H1 (cell line): ENCODE data around the gene SCN2A. TPM values are rescaled to one million over a fixed set of nuclear protein-coding genes. Genes with fewer than 3 reads are reported as not detected.

ENCODE experiments used
- CTCF ChIA-PET: fragments of 300-600 bp; sonication (Branson Sonifier 250); formaldehyde crosslinking; loops from one replicate; lab custom pipeline; 2021; ENCODE audit not compliant: partially characterized antibody; lab: Charles Lee
- POLR2A ChIA-PET: fragments of 300-600 bp; sonication (Branson Sonifier 250); formaldehyde crosslinking; loops from one replicate; lab custom pipeline; 2021; ENCODE audit warnings: inconsistent platforms; ENCODE audit not compliant: partially characterized antibody; lab: Charles Lee
- DNase-seq, 2 experiments: peaks; one replicate each; pipeline versions ENCODE4 v3.0.0 to v3.0.0-alpha.2; 2010 to 2022; ENCODE audit warnings: low spot score in 2 of 2, low read depth in 1 of 2, mixed read lengths in 1 of 2
- FAIRE-seq: peaks from 2 replicates; lab custom pipeline; 2011; peaks lifted over from hg19 to GRCh38; lab: Jason Lieb, UNC
- H2AFZ ChIP-seq: 2 replicates; pipeline ENCODE4 v1.8.1; 2012; ENCODE audit warnings: low read length, inconsistent platforms
- H2AK5ac ChIP-seq: 2 replicates; pipeline ENCODE4 v1.6.1; 2013; ENCODE audit warnings: low read depth, low read length
- H2BK120ac ChIP-seq: replicated peaks from 2 replicates; pipeline ENCODE3; 2013; ENCODE audit warnings: low read depth, low read length, inconsistent platforms
- H2BK12ac ChIP-seq: 2 replicates; pipeline ENCODE4 v1.6.1; 2013; ENCODE audit warnings: low read depth, low read length
- H2BK15ac ChIP-seq: 2 replicates; pipeline ENCODE4 v1.6.1; 2013; ENCODE audit warnings: low read length
- H2BK20ac ChIP-seq: 2 replicates; pipeline ENCODE4 v1.6.1; 2013; ENCODE audit warnings: low read length
- H2BK5ac ChIP-seq: 2 replicates; pipeline ENCODE4 v1.6.1; 2013; ENCODE audit warnings: low read depth, low read length
- H3K14ac ChIP-seq: 2 replicates; pipeline ENCODE4 v1.6.1; 2013; ENCODE audit warnings: inconsistent platforms; ENCODE audit not compliant: insufficient read length
- H3K18ac ChIP-seq: 2 replicates; pipeline ENCODE4 v1.6.1; 2013; ENCODE audit warnings: low read length; ENCODE audit errors: extremely low read depth
- H3K23ac ChIP-seq: 2 replicates; pipeline ENCODE4 v1.6.1; 2013; ENCODE audit warnings: inconsistent platforms; ENCODE audit not compliant: insufficient read length
- H3K23me2 ChIP-seq: 2 replicates; pipeline ENCODE4 v1.6.1; 2013; ENCODE audit warnings: low read depth, low read length
- H3K27ac ChIP-seq: 2 replicates; pipeline ENCODE4 v1.6.1; 2011; ENCODE audit warnings: low read depth, low read length, inconsistent platforms
- H3K27me3 ChIP-seq, 4 experiments: replicated peaks in 1 of 4; 1 replicate in 1 of 4; 2 replicates in 3 of 4; pipeline versions ENCODE4 v1.6.1 to v1.8.1; 2011 to 2013; ENCODE audit warnings: low read length in 3 of 4, mild to moderate bottlenecking in 3 of 4, inconsistent platforms in 2 of 4, mixed read lengths in 2 of 4, moderate library complexity in 1 of 4; ENCODE audit not compliant: control insufficient read depth in 3 of 4, insufficient read depth in 3 of 4; ENCODE audit errors: extremely low read depth in 1 of 4
- H3K36me3 ChIP-seq, 4 experiments: 2 replicates each; pipeline versions ENCODE4 v1.6.1 to v1.8.1; 2011 to 2013; ENCODE audit warnings: mild to moderate bottlenecking in 4 of 4, low read length in 3 of 4, moderate library complexity in 2 of 4, control low read depth in 1 of 4, inconsistent platforms in 1 of 4; ENCODE audit not compliant: insufficient read depth in 4 of 4, control insufficient read depth in 2 of 4
- H3K4ac ChIP-seq: replicated peaks from 2 replicates; pipeline ENCODE3; 2013; ENCODE audit warnings: low read length, low read depth, mixed read lengths, inconsistent platforms; ENCODE audit not compliant: insufficient read length
- H3K4me1 ChIP-seq, 4 experiments: replicated peaks in 1 of 4; 1 replicate in 1 of 4; 2 replicates in 3 of 4; pipeline versions ENCODE4 v1.6.1 to v1.8.1; 2011 to 2013; ENCODE audit warnings: low read length in 3 of 4, inconsistent platforms in 2 of 4, mixed read lengths in 1 of 4; ENCODE audit not compliant: insufficient read depth in 4 of 4, control insufficient read depth in 3 of 4
- H3K4me2 ChIP-seq, 2 experiments: 2 replicates each; pipeline versions ENCODE4 v1.6.1 to v1.8.1; 2011 to 2013; ENCODE audit warnings: low read depth in 2 of 2, low read length in 2 of 2, control low read depth in 1 of 2, inconsistent platforms in 1 of 2, mild to moderate bottlenecking in 1 of 2; ENCODE audit not compliant: insufficient read depth in 1 of 2
- H3K4me3 ChIP-seq, 4 experiments: fragments of 200-600, 300-600 bp in 1 of 4; sonication (generic), shearing (Covaris generic), sonication (Bioruptor Twin) in 1 of 4; 2 replicates each; pipeline versions ENCODE4 v1.5.1 to v1.8.1; 2011 to 2016; ENCODE audit warnings: low read length in 4 of 4, low read depth in 3 of 4, control low read depth in 2 of 4, inconsistent platforms in 2 of 4, mild to moderate bottlenecking in 2 of 4, mixed read lengths in 1 of 4, moderate library complexity in 1 of 4; ENCODE audit not compliant: insufficient read depth in 2 of 4; ENCODE audit errors: extremely low read depth in 1 of 4
- H3K56ac ChIP-seq: replicated peaks from 2 replicates; pipeline ENCODE3; 2013; ENCODE audit warnings: low read depth, mild to moderate bottlenecking, mixed read lengths, low read length, inconsistent platforms; ENCODE audit not compliant: insufficient read length
- H3K79me1 ChIP-seq: 2 replicates; pipeline ENCODE4 v1.6.1; 2013; ENCODE audit warnings: low read depth, low read length, control low read depth
- H3K79me2 ChIP-seq, 2 experiments: 2 replicates each; pipeline versions ENCODE4 v1.6.1 to v1.8.1; 2012 to 2013; ENCODE audit warnings: low read length in 2 of 2, mild to moderate bottlenecking in 2 of 2, inconsistent platforms in 1 of 2; ENCODE audit not compliant: insufficient read depth in 2 of 2, control insufficient read depth in 1 of 2
- H3K9ac ChIP-seq, 4 experiments: replicated peaks in 1 of 4; 1 replicate in 1 of 4; 2 replicates in 3 of 4; pipeline versions ENCODE4 v1.6.1 to v1.8.1; 2011 to 2013; ENCODE audit warnings: low read depth in 3 of 4, low read length in 3 of 4, control low read depth in 2 of 4, mild to moderate bottlenecking in 2 of 4, moderate library complexity in 2 of 4, inconsistent platforms in 1 of 4; ENCODE audit errors: extremely low read depth in 1 of 4
- H3K9me3 ChIP-seq, 2 experiments: 2 replicates each; pipeline versions ENCODE4 v1.6.1 to v1.8.1; 2012 to 2013; ENCODE audit warnings: mild to moderate bottlenecking in 2 of 2, moderate library complexity in 2 of 2, control low read depth in 1 of 2, inconsistent platforms in 1 of 2, low read depth in 1 of 2, low read length in 1 of 2, mixed read lengths in 1 of 2; ENCODE audit not compliant: insufficient read depth in 2 of 2
- H4K20me1 ChIP-seq, 2 experiments: replicated peaks in 1 of 2; 2 replicates each; pipeline versions ENCODE3 to v1.8.1; 2011 to 2013; ENCODE audit warnings: inconsistent platforms in 2 of 2, low read length in 2 of 2, mild to moderate bottlenecking in 1 of 2; ENCODE audit not compliant: insufficient read depth in 2 of 2, control insufficient read depth in 1 of 2
- H4K5ac ChIP-seq: 2 replicates; pipeline ENCODE4 v1.6.1; 2013; ENCODE audit warnings: low read length, low read depth, mixed read lengths, inconsistent platforms; ENCODE audit not compliant: insufficient read length
- H4K8ac ChIP-seq: 2 replicates; pipeline ENCODE4 v1.8.0; 2013; ENCODE audit warnings: mild to moderate bottlenecking, moderate library complexity, low read length, inconsistent platforms; ENCODE audit not compliant: insufficient read depth; ENCODE audit errors: extremely low read depth
- H4K91ac ChIP-seq: replicated peaks from 2 replicates; pipeline ENCODE3; 2013; ENCODE audit warnings: low read length, mixed read lengths, inconsistent platforms; ENCODE audit not compliant: insufficient read length
- BRCA1 ChIP-seq: IDR thresholded peaks from 2 replicates; pipeline ENCODE4 v1.6.1; 2012; ENCODE audit warnings: low read depth, low read length, improper control_type of control experiment
- CBX5 ChIP-seq: fragments of 300-800, 300-1000 bp; sonication (generic); IDR thresholded peaks from 2 replicates; pipeline ENCODE4 v1.7.1; 2016; ENCODE audit warnings: antibody characterized with exemption, low read length, low read depth
- CBX8 ChIP-seq: fragments of 300-800, 300-1000 bp; sonication (generic); IDR thresholded peaks from 2 replicates; pipeline ENCODE4 v1.7.1; 2016; ENCODE audit warnings: low read depth, low read length, borderline replicate concordance
- CEBPB ChIP-seq: IDR thresholded peaks from 2 replicates; pipeline ENCODE4 v1.6.1; 2012; ENCODE audit warnings: low read depth, low read length
- CHD2 ChIP-seq: IDR thresholded peaks from 2 replicates; pipeline ENCODE4 v1.6.1; 2012; ENCODE audit warnings: low read length, improper control_type of control experiment
- CTBP2 ChIP-seq: IDR thresholded peaks from 2 replicates; pipeline ENCODE4 v1.7.0; 2011; ENCODE audit warnings: borderline replicate concordance, mild to moderate bottlenecking, moderate library complexity, mixed read lengths, low read length; ENCODE audit not compliant: insufficient read depth, insufficient read length
- GTF2F1 ChIP-seq: IDR thresholded peaks from 2 replicates; pipeline ENCODE4 v1.6.1; 2012; ENCODE audit warnings: low read depth, low read length, improper control_type of control experiment, borderline replicate concordance
- HDAC2 ChIP-seq, 2 experiments: fragments of 300-600 bp in 1 of 2; sonication (generic) in 1 of 2; IDR thresholded peaks; 2 replicates each; pipeline ENCODE4 v1.6.1; 2011 to 2012; ENCODE audit warnings: low read depth in 2 of 2, low read length in 2 of 2, mild to moderate bottlenecking in 2 of 2, moderate library complexity in 2 of 2, borderline replicate concordance in 1 of 2, inconsistent platforms in 1 of 2
- KDM4A ChIP-seq: IDR thresholded peaks from one replicate; pipeline ENCODE4 v1.7.1; 2012; ENCODE audit warnings: low read depth, mild to moderate bottlenecking, moderate library complexity, low read length, inconsistent platforms; ENCODE audit not compliant: severe bottlenecking
- NRF1 ChIP-seq: IDR thresholded peaks from 2 replicates; pipeline ENCODE4 v1.6.1; 2011; ENCODE audit warnings: mild to moderate bottlenecking, low read depth, low read length, improper control_type of control experiment
- POU5F1 ChIP-seq: IDR thresholded peaks from 2 replicates; pipeline ENCODE4 v1.6.1; 2011; ENCODE audit warnings: low read depth, mild to moderate bottlenecking, low read length, moderate library complexity
- RBBP5 ChIP-seq: IDR thresholded peaks from 2 replicates; pipeline ENCODE4 v1.7.1; 2012; ENCODE audit warnings: low read depth, mild to moderate bottlenecking, inconsistent platforms, low read length, moderate library complexity, borderline replicate concordance
- SIN3A ChIP-seq, 2 experiments: IDR thresholded peaks in 1 of 2; conservative IDR thresholded peaks in 1 of 2; 2 replicates each; pipeline ENCODE4 v1.6.1; 2011 to 2012; ENCODE audit warnings: low read length in 2 of 2, improper control_type of control experiment in 1 of 2, low read depth in 1 of 2, mild to moderate bottlenecking in 1 of 2
- SIRT6 ChIP-seq: IDR thresholded peaks from one replicate; pipeline ENCODE4 v1.7.1; 2012; ENCODE audit warnings: low read length, inconsistent platforms
- SUZ12 ChIP-seq: fragments of 200-600 bp; sonication (generic); IDR thresholded peaks from 2 replicates; pipeline ENCODE4 v1.6.1; 2012; ENCODE audit warnings: mild to moderate bottlenecking, inconsistent platforms, low read length, moderate library complexity, mixed read lengths
- WGBS, 2 experiments: shearing (Covaris generic) in 1 of 2; methylation state at CpG; one replicate each; pipeline versions ENCODE4 v1.1.6 to v1.1.7; 2013 to 2015; ENCODE audit warnings: low lambda C conversion rate in 2 of 2, mixed read lengths in 2 of 2, inconsistent platforms in 1 of 2, low coverage in 1 of 2, missing lambda C conversion rate in 1 of 2; ENCODE audit not compliant: insufficient replicate concordance in 2 of 2, insufficient coverage in 1 of 2, insufficient read length in 1 of 2; ENCODE audit errors: extremely low coverage in 1 of 2, missing lambda C conversion rate in 1 of 2; 5-methylcytosine and 5-hydroxymethylcytosine counted together
- polyA plus RNA-seq, 7 experiments: library from polyadenylated mRNA; depleted of rRNA in 3 of 7; stranded (reverse) in 5 of 7; unstranded in 2 of 7; fragments of >200 nt in 5 of 7; fragments of 200-250 nt in 2 of 7; gene quantifications; 1 replicate in 5 of 7; 2 replicates in 1 of 7; 4 replicates in 1 of 7; pipeline versions ENCODE4 v1.2.1 to v1.2.3, GENCODE V29; 2011 to 2013; ENCODE audit warnings: missing spikeins in 2 of 7, mixed read lengths in 2 of 7
- total RNA-seq: library from RNA; stranded (reverse); fragmentation: NEBNext Ultra II Directional; extraction: Animal tissue kit (Norgen Biotek cat#: 25700); gene quantifications from 2 replicates; pipeline ENCODE4 v1.2.1, GENCODE V29; 2021

SCN2A gene
- total and polyA plus RNA-seq, 2 of the 8 experiments (the other 6 are each of a cell fraction or from before 2014, with no cell fraction given) = 0.18 to 1.1 TPM

DNA sequence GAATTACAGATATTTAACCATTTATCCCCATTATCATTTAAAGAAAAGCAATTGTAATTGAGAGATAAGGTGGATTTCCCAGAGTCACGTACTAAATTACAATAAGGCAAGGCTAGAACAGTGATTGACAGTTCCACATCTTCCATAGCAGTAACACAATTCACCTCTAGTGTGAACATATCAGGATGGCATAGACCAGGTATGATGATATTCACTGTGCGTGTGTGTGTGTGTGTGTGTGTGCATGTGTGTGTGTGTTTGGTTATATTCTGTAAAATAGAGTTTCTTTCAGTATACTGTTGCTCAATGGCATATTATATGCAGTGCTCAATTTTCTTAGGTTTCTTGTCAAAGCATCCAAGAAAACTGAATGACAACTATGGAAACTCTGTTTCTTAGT lies 1.7 kb downstream of the SCN2A start:
- FAIRE-seq = no peak
- H3K27ac ChIP-seq = no peak overlapping the region
- no peak overlapping the region for H3K4me2 ChIP-seq
- no peak overlapping the region for H4K5ac ChIP-seq
- no peak overlapping the region for H4K91ac ChIP-seq
- H3K9me3 ChIP-seq = no peaks in the 10 kb centered on the region
- H3K4me3 ChIP-seq = no peak overlapping the region
- H2AK5ac ChIP-seq = no peak overlapping the region
- no peaks in the 10 kb centered on the region for H3K27me3 ChIP-seq
- 81% methylated on average over 2 of the region's 2 CpGs; no CpG with 5 or more reads in 1 of the 2 experiments for WGBS, 2 experiments
- H3K56ac ChIP-seq = no peak overlapping the region
- no peak overlapping the region for H3K18ac ChIP-seq
- H3K14ac ChIP-seq = no peak overlapping the region
- DNase-seq = no peak
- H4K8ac ChIP-seq = no peak overlapping the region
- no peaks in the 10 kb centered on the region for H3K4me1 ChIP-seq
- POLR2A ChIA-PET = no interaction called here
- H2AFZ ChIP-seq = no peak overlapping the region
- H2BK15ac ChIP-seq = no peak overlapping the region
- H2BK12ac ChIP-seq = no peak overlapping the region
- H4K20me1 ChIP-seq = no peaks in the 10 kb centered on the region
- H2BK120ac ChIP-seq = no peak overlapping the region
- H3K23me2 ChIP-seq = no peaks in the 10 kb centered on the region
- H2BK5ac ChIP-seq = no peak overlapping the region
- no peak overlapping the region for H3K9ac ChIP-seq
- H3K79me1 ChIP-seq = no peaks in the 10 kb centered on the region
- no peak overlapping the region for H2BK20ac ChIP-seq
- CTCF ChIA-PET = interaction anchor here (2.4 to 2.6 kb wide), 2 partner anchors 9 to 51 kb away, joined by 10 to 19 read pairs; no protein-coding TSS in a partner anchor
- H3K36me3 ChIP-seq = no peaks in the 10 kb centered on the region
- no peaks in the 10 kb centered on the region for H3K79me2 ChIP-seq
- no peak overlapping the region for H3K23ac ChIP-seq
- no peak overlapping the region for H3K4ac ChIP-seq
- TF ChIP-seq CEBPB (no peak), CHD2 (no peak), RBBP5 (no peak), CTBP2 (no peak), GTF2F1 (no peak), KDM4A (no peak), SIRT6 (no peak), CBX5 (no peak), BRCA1 (no peak), SUZ12 (no peak), CBX8 (no peak), SIN3A (conservative IDR thresholded peaks at IDR 0.05 in 1 of 2, IDR thresholded peaks at IDR 0.05 in 1 of 2; ENCODE audit: low read depth in 1 of 2, low read length in 2 of 2) (no peak), NRF1 (no peak), POU5F1 (no peak), HDAC2 (IDR thresholded peaks at IDR 0.05; ENCODE audit: borderline replicate concordance in 1 of 2, low read depth in 2 of 2, low read length in 2 of 2) (no peak)
